H1 (cell line): ENCODE measurements around the gene TRIP13. TPM values are rescaled to one million over a fixed set of nuclear protein-coding genes. Genes with fewer than 3 reads are reported as not detected.
A peak's percentile ranks its signal among the peaks of the same experiment; 100 is the strongest.

Experiments used
- CTCF ChIA-PET: fragments of 300-600 bp; sonication (Branson Sonifier 250); formaldehyde crosslinking; loops from one replicate; lab custom pipeline; 2021; ENCODE audit not compliant: partially characterized antibody; lab: Charles Lee
- POLR2A ChIA-PET: fragments of 300-600 bp; sonication (Branson Sonifier 250); formaldehyde crosslinking; loops from one replicate; lab custom pipeline; 2021; ENCODE audit warnings: inconsistent platforms; ENCODE audit not compliant: partially characterized antibody; lab: Charles Lee
- DNase-seq, 2 experiments: peaks; one replicate each; pipeline versions ENCODE4 v3.0.0 to v3.0.0-alpha.2; 2010 to 2022; ENCODE audit warnings: low spot score in 2 of 2, low read depth in 1 of 2, mixed read lengths in 1 of 2
- FAIRE-seq: peaks from 2 replicates; lab custom pipeline; 2011; peaks lifted over from hg19 to GRCh38; lab: Jason Lieb, UNC
- H2AFZ ChIP-seq: 2 replicates; pipeline ENCODE4 v1.8.1; 2012; ENCODE audit warnings: low read length, inconsistent platforms
- H2AK5ac ChIP-seq: 2 replicates; pipeline ENCODE4 v1.6.1; 2013; ENCODE audit warnings: low read depth, low read length
- H2BK120ac ChIP-seq: replicated peaks from 2 replicates; pipeline ENCODE3; 2013; ENCODE audit warnings: low read depth, low read length, inconsistent platforms
- H2BK12ac ChIP-seq: 2 replicates; pipeline ENCODE4 v1.6.1; 2013; ENCODE audit warnings: low read depth, low read length
- H2BK15ac ChIP-seq: 2 replicates; pipeline ENCODE4 v1.6.1; 2013; ENCODE audit warnings: low read length
- H2BK20ac ChIP-seq: 2 replicates; pipeline ENCODE4 v1.6.1; 2013; ENCODE audit warnings: low read length
- H2BK5ac ChIP-seq: 2 replicates; pipeline ENCODE4 v1.6.1; 2013; ENCODE audit warnings: low read depth, low read length
- H3K14ac ChIP-seq: 2 replicates; pipeline ENCODE4 v1.6.1; 2013; ENCODE audit warnings: inconsistent platforms; ENCODE audit not compliant: insufficient read length
- H3K18ac ChIP-seq: 2 replicates; pipeline ENCODE4 v1.6.1; 2013; ENCODE audit warnings: low read length; ENCODE audit errors: extremely low read depth
- H3K23ac ChIP-seq: 2 replicates; pipeline ENCODE4 v1.6.1; 2013; ENCODE audit warnings: inconsistent platforms; ENCODE audit not compliant: insufficient read length
- H3K23me2 ChIP-seq: 2 replicates; pipeline ENCODE4 v1.6.1; 2013; ENCODE audit warnings: low read depth, low read length
- H3K27ac ChIP-seq: 2 replicates; pipeline ENCODE4 v1.6.1; 2011; ENCODE audit warnings: low read depth, low read length, inconsistent platforms
- H3K27me3 ChIP-seq, 4 experiments: replicated peaks in 1 of 4; 1 replicate in 1 of 4; 2 replicates in 3 of 4; pipeline versions ENCODE4 v1.6.1 to v1.8.1; 2011 to 2013; ENCODE audit warnings: low read length in 3 of 4, mild to moderate bottlenecking in 3 of 4, inconsistent platforms in 2 of 4, mixed read lengths in 2 of 4, moderate library complexity in 1 of 4; ENCODE audit not compliant: control insufficient read depth in 3 of 4, insufficient read depth in 3 of 4; ENCODE audit errors: extremely low read depth in 1 of 4
- H3K36me3 ChIP-seq, 4 experiments: 2 replicates each; pipeline versions ENCODE4 v1.6.1 to v1.8.1; 2011 to 2013; ENCODE audit warnings: mild to moderate bottlenecking in 4 of 4, low read length in 3 of 4, moderate library complexity in 2 of 4, control low read depth in 1 of 4, inconsistent platforms in 1 of 4; ENCODE audit not compliant: insufficient read depth in 4 of 4, control insufficient read depth in 2 of 4
- H3K4ac ChIP-seq: replicated peaks from 2 replicates; pipeline ENCODE3; 2013; ENCODE audit warnings: low read length, low read depth, mixed read lengths, inconsistent platforms; ENCODE audit not compliant: insufficient read length
- H3K4me1 ChIP-seq, 4 experiments: replicated peaks in 1 of 4; 1 replicate in 1 of 4; 2 replicates in 3 of 4; pipeline versions ENCODE4 v1.6.1 to v1.8.1; 2011 to 2013; ENCODE audit warnings: low read length in 3 of 4, inconsistent platforms in 2 of 4, mixed read lengths in 1 of 4; ENCODE audit not compliant: insufficient read depth in 4 of 4, control insufficient read depth in 3 of 4
- H3K4me2 ChIP-seq, 2 experiments: 2 replicates each; pipeline versions ENCODE4 v1.6.1 to v1.8.1; 2011 to 2013; ENCODE audit warnings: low read depth in 2 of 2, low read length in 2 of 2, control low read depth in 1 of 2, inconsistent platforms in 1 of 2, mild to moderate bottlenecking in 1 of 2; ENCODE audit not compliant: insufficient read depth in 1 of 2
- H3K4me3 ChIP-seq, 4 experiments: fragments of 200-600, 300-600 bp in 1 of 4; sonication (generic), shearing (Covaris generic), sonication (Bioruptor Twin) in 1 of 4; 2 replicates each; pipeline versions ENCODE4 v1.5.1 to v1.8.1; 2011 to 2016; ENCODE audit warnings: low read length in 4 of 4, low read depth in 3 of 4, control low read depth in 2 of 4, inconsistent platforms in 2 of 4, mild to moderate bottlenecking in 2 of 4, mixed read lengths in 1 of 4, moderate library complexity in 1 of 4; ENCODE audit not compliant: insufficient read depth in 2 of 4; ENCODE audit errors: extremely low read depth in 1 of 4
- H3K56ac ChIP-seq: replicated peaks from 2 replicates; pipeline ENCODE3; 2013; ENCODE audit warnings: low read depth, mild to moderate bottlenecking, mixed read lengths, low read length, inconsistent platforms; ENCODE audit not compliant: insufficient read length
- H3K79me1 ChIP-seq: 2 replicates; pipeline ENCODE4 v1.6.1; 2013; ENCODE audit warnings: low read depth, low read length, control low read depth
- H3K79me2 ChIP-seq, 2 experiments: 2 replicates each; pipeline versions ENCODE4 v1.6.1 to v1.8.1; 2012 to 2013; ENCODE audit warnings: low read length in 2 of 2, mild to moderate bottlenecking in 2 of 2, inconsistent platforms in 1 of 2; ENCODE audit not compliant: insufficient read depth in 2 of 2, control insufficient read depth in 1 of 2
- H3K9ac ChIP-seq, 4 experiments: replicated peaks in 1 of 4; 1 replicate in 1 of 4; 2 replicates in 3 of 4; pipeline versions ENCODE4 v1.6.1 to v1.8.1; 2011 to 2013; ENCODE audit warnings: low read depth in 3 of 4, low read length in 3 of 4, control low read depth in 2 of 4, mild to moderate bottlenecking in 2 of 4, moderate library complexity in 2 of 4, inconsistent platforms in 1 of 4; ENCODE audit errors: extremely low read depth in 1 of 4
- H3K9me3 ChIP-seq, 2 experiments: 2 replicates each; pipeline versions ENCODE4 v1.6.1 to v1.8.1; 2012 to 2013; ENCODE audit warnings: mild to moderate bottlenecking in 2 of 2, moderate library complexity in 2 of 2, control low read depth in 1 of 2, inconsistent platforms in 1 of 2, low read depth in 1 of 2, low read length in 1 of 2, mixed read lengths in 1 of 2; ENCODE audit not compliant: insufficient read depth in 2 of 2
- H4K20me1 ChIP-seq, 2 experiments: replicated peaks in 1 of 2; 2 replicates each; pipeline versions ENCODE3 to v1.8.1; 2011 to 2013; ENCODE audit warnings: inconsistent platforms in 2 of 2, low read length in 2 of 2, mild to moderate bottlenecking in 1 of 2; ENCODE audit not compliant: insufficient read depth in 2 of 2, control insufficient read depth in 1 of 2
- H4K5ac ChIP-seq: 2 replicates; pipeline ENCODE4 v1.6.1; 2013; ENCODE audit warnings: low read length, low read depth, mixed read lengths, inconsistent platforms; ENCODE audit not compliant: insufficient read length
- H4K8ac ChIP-seq: 2 replicates; pipeline ENCODE4 v1.8.0; 2013; ENCODE audit warnings: mild to moderate bottlenecking, moderate library complexity, low read length, inconsistent platforms; ENCODE audit not compliant: insufficient read depth; ENCODE audit errors: extremely low read depth
- H4K91ac ChIP-seq: replicated peaks from 2 replicates; pipeline ENCODE3; 2013; ENCODE audit warnings: low read length, mixed read lengths, inconsistent platforms; ENCODE audit not compliant: insufficient read length
- ASH2L ChIP-seq: fragments of 200-600, 300-600 bp; sonication (generic); IDR thresholded peaks from one replicate; pipeline ENCODE4 v1.7.1; 2017; ENCODE audit warnings: low read length
- BACH1 ChIP-seq: IDR thresholded peaks from 2 replicates; pipeline ENCODE4 v1.6.1; 2012; ENCODE audit warnings: low read length, improper control_type of control experiment
- CBX8 ChIP-seq: fragments of 300-800, 300-1000 bp; sonication (generic); IDR thresholded peaks from 2 replicates; pipeline ENCODE4 v1.7.1; 2016; ENCODE audit warnings: low read depth, low read length, borderline replicate concordance
- CHD2 ChIP-seq: IDR thresholded peaks from 2 replicates; pipeline ENCODE4 v1.6.1; 2012; ENCODE audit warnings: low read length, improper control_type of control experiment
- KDM1A ChIP-seq: fragments of 200-600, 300-600 bp; sonication (generic); IDR thresholded peaks from 2 replicates; pipeline ENCODE4 v1.7.1; 2016; ENCODE audit warnings: mild to moderate bottlenecking, low read length, borderline replicate concordance
- RNF2 ChIP-seq: fragments of 200-900, 300-1000 bp; sonication (generic); IDR thresholded peaks from 2 replicates; pipeline ENCODE4 v1.7.1; 2016; ENCODE audit warnings: borderline replicate concordance, low read depth, mild to moderate bottlenecking, antibody characterized with exemption, low read length; ENCODE audit not compliant: poor library complexity, severe bottlenecking; ENCODE audit errors: missing control alignments
- WGBS, 2 experiments: shearing (Covaris generic) in 1 of 2; methylation state at CpG; one replicate each; pipeline versions ENCODE4 v1.1.6 to v1.1.7; 2013 to 2015; ENCODE audit warnings: low lambda C conversion rate in 2 of 2, mixed read lengths in 2 of 2, inconsistent platforms in 1 of 2, low coverage in 1 of 2, missing lambda C conversion rate in 1 of 2; ENCODE audit not compliant: insufficient replicate concordance in 2 of 2, insufficient coverage in 1 of 2, insufficient read length in 1 of 2; ENCODE audit errors: extremely low coverage in 1 of 2, missing lambda C conversion rate in 1 of 2; 5-methylcytosine and 5-hydroxymethylcytosine counted together
- polyA plus RNA-seq, 7 experiments: library from polyadenylated mRNA; depleted of rRNA in 3 of 7; stranded (reverse) in 5 of 7; unstranded in 2 of 7; fragments of >200 nt in 5 of 7; fragments of 200-250 nt in 2 of 7; gene quantifications; 1 replicate in 5 of 7; 2 replicates in 1 of 7; 4 replicates in 1 of 7; pipeline versions ENCODE4 v1.2.1 to v1.2.3, GENCODE V29; 2011 to 2013; ENCODE audit warnings: missing spikeins in 2 of 7, mixed read lengths in 2 of 7
- total RNA-seq: library from RNA; stranded (reverse); fragmentation: NEBNext Ultra II Directional; extraction: Animal tissue kit (Norgen Biotek cat#: 25700); gene quantifications from 2 replicates; pipeline ENCODE4 v1.2.1, GENCODE V29; 2021
- TF ChIP-seq, protein P1 (sequence below): IDR thresholded peaks from 2 replicates; pipeline ENCODE4 v1.6.1; 2012; ENCODE audit warnings: low read length, inconsistent platforms
- TF ChIP-seq, protein P2 (sequence below): IDR thresholded peaks from 2 replicates; pipeline ENCODE4 v1.6.1; 2012; ENCODE audit warnings: inconsistent platforms

TRIP13 gene
- total and polyA plus RNA-seq, 2 of the 8 experiments (the other 6 are each of a cell fraction or from before 2014, with no cell fraction given): 20.0 to 39.2 TPM

DNA sequence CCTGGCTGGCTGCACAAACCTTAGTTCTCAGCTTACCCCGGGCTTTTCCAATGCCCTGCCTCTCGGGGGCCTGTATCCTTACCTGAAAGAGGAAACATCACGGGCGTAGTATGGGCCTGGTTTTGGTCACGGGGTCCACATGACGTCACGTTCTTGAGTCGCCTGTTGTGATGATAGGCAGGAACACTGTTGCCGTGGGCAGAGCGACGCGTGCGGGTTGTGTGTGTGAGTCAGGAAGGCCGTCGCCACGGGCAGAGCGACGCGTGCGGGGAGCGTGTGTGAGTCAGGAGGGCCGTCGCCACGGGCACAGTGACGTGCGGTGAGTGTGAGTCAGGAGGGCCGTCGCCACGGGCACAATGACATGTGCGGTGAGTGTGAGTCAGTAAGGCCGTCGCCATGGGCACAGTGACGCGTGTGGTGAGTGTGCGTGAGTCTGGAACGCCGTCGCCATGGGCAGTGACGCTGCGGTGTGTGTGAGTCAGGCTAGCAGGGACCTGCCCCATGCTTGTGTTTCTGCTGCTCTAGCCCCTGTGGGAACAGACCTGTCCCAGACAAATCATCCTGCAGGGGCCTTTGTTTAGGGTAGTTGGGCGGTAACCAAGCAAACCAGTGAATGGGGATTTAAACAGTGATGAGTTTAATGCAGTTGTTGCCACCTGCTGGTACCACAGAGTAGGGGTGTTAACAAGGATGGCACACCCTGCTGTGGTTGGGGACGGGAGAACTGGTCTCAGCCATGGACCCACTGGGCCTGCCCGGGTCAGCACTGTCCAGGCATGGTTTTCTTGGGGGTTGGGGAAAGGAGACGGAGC lies 19.8 kb downstream of the TRIP13 start:
- Histone ChIP-seq H2BK120ac (no peak overlapping the region), H4K5ac (no peak overlapping the region), H3K18ac (no peak overlapping the region), H2BK12ac (no peak overlapping the region), H2BK15ac (no peak overlapping the region), H3K14ac (no peak overlapping the region), H3K9me3 (no peaks in the 10 kb centered on the region), H3K4me1 (no peaks in the 10 kb centered on the region), H3K27ac (peak overlapping the region; percentile 63), H3K27me3 (no peaks in the 10 kb centered on the region), H2BK20ac (no peak overlapping the region), H4K91ac (no peak overlapping the region), H3K4me2 (no peak overlapping the region), H3K4me3 (no peak overlapping the region), H3K79me2 (no peaks in the 10 kb centered on the region), H3K56ac (no peak overlapping the region), H4K8ac (no peak overlapping the region; the same call in 1 of the 2 replicates), H3K9ac (peak overlapping the region in 2 of 4 experiments; percentile 14 to 48; a peak in 4 of 7 replicates), H3K79me1 (peaks cover 2% of the 10 kb centered on the region; the same call in 1 of the 2 replicates), H3K36me3 (peaks cover 37 to 75% (median 62%) of the 10 kb centered on the region in 4 experiments), H3K23ac (no peak overlapping the region), H4K20me1 (peaks cover 5 to 18% of the 10 kb centered on the region in 2 experiments), H3K23me2 (no peaks in the 10 kb centered on the region), H2AK5ac (no peak overlapping the region), H3K4ac (no peak overlapping the region), H2BK5ac (no peak overlapping the region), H2AFZ (no peak overlapping the region)
- FAIRE-seq (no peak), DNase-seq (no peak)
- TF ChIP-seq ASH2L: no peak
- TF ChIP-seq, protein P1, sequence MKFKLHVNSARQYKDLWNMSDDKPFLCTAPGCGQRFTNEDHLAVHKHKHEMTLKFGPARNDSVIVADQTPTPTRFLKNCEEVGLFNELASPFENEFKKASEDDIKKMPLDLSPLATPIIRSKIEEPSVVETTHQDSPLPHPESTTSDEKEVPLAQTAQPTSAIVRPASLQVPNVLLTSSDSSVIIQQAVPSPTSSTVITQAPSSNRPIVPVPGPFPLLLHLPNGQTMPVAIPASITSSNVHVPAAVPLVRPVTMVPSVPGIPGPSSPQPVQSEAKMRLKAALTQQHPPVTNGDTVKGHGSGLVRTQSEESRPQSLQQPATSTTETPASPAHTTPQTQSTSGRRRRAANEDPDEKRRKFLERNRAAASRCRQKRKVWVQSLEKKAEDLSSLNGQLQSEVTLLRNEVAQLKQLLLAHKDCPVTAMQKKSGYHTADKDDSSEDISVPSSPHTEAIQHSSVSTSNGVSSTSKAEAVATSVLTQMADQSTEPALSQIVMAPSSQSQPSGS: no peak
- TF ChIP-seq CHD2: no peak
- TF ChIP-seq KDM1A: no peak
- TF ChIP-seq, protein P2, sequence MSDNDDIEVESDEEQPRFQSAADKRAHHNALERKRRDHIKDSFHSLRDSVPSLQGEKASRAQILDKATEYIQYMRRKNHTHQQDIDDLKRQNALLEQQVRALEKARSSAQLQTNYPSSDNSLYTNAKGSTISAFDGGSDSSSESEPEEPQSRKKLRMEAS: no peak
- no peak for TF ChIP-seq CBX8
- no peak for TF ChIP-seq RNF2
- no peak for TF ChIP-seq BACH1
- CTCF ChIA-PET: interaction anchor here (1.1 to 2.8 kb wide), 3 partner anchors 10 to 95 kb away, joined by 5 to 13 read pairs (median 5); no protein-coding TSS in a partner anchor
- POLR2A ChIA-PET: interaction anchor here (0.6 to 1.4 kb wide), 2 partner anchors 12 to 28 kb away, joined by 3 read pairs; no protein-coding TSS in a partner anchor
- WGBS, 2 experiments: 91% methylated on average over 34 of the region's 44 CpGs; no CpG with 5 or more reads in 1 of the 2 experiments
